CD4-positive, alpha-beta T cell (primary cell): ENCODE data around the gene MYO15B. TPM values are rescaled to one million over a fixed set of nuclear protein-coding genes. Genes with fewer than 3 reads are reported as not detected.

Experiments used
- ATAC-seq: fragments of 200-7000 bp; cut with Tn5 transposase; one replicate; pipeline ENCODE4 v1.10.0; 2022; ENCODE audit warnings: mild to moderate bottlenecking; ENCODE audit not compliant: poor library complexity
- CTCF ChIA-PET: fragments of 350-600 bp; sonication (Branson Sonifier 250); formaldehyde crosslinking; loops from one replicate; lab custom pipeline; 2021; ENCODE audit warnings: antibody characterized with exemption, inconsistent platforms; lab: Charles Lee
- POLR2A ChIA-PET: fragments of 350-600 bp; sonication (Branson Sonifier 250); formaldehyde crosslinking; loops from one replicate; lab custom pipeline; 2021; ENCODE audit warnings: antibody characterized with exemption, inconsistent platforms; lab: Charles Lee
- DNase-seq, 14 experiments: peaks; one replicate each; pipeline ENCODE4 v3.0.0-alpha.2; 2013 to 2020; ENCODE audit warnings: mixed read lengths in 2 of 14
- H3K27ac ChIP-seq, 2 donors: one replicate each; pipeline versions ENCODE4 v1.5.1 to v1.7.0; 2013; ENCODE audit warnings: low read length in 2 of 2, low read depth in 1 of 2, mild to moderate bottlenecking in 1 of 2
- H3K27me3 ChIP-seq, 2 experiments: 1 replicate in 1 of 2; 2 replicates in 1 of 2; pipeline versions ENCODE4 v1.6.1 to v1.7.0; 2013; ENCODE audit warnings: low read length in 2 of 2, control low read depth in 1 of 2, mild to moderate bottlenecking in 1 of 2, moderate library complexity in 1 of 2; ENCODE audit not compliant: insufficient read depth in 2 of 2, control insufficient read depth in 1 of 2
- H3K36me3 ChIP-seq: one replicate; pipeline ENCODE4 v1.6.1; 2013; ENCODE audit warnings: low read length, control low read depth; ENCODE audit not compliant: insufficient read depth
- H3K4me1 ChIP-seq: one replicate; pipeline ENCODE4 v1.6.1; 2013; ENCODE audit warnings: low read length, control low read depth; ENCODE audit not compliant: insufficient read depth
- H3K4me3 ChIP-seq: one replicate; pipeline ENCODE4 v1.5.1; 2013; ENCODE audit warnings: mild to moderate bottlenecking, low read length, moderate library complexity
- H3K9me3 ChIP-seq, 2 experiments: 1 replicate in 1 of 2; 2 replicates in 1 of 2; pipeline versions ENCODE4 v1.6.1 to v1.7.0; 2013; ENCODE audit warnings: low read length in 2 of 2, mild to moderate bottlenecking in 2 of 2, control low read depth in 1 of 2, moderate library complexity in 1 of 2; ENCODE audit not compliant: control insufficient read depth in 1 of 2, insufficient read depth in 1 of 2
- H3K27ac Mint-ChIP-seq: one replicate; pipeline ENCODE4 v1.8.0; 2020; ENCODE audit warnings: mixed read lengths
- H3K27me3 Mint-ChIP-seq: one replicate; pipeline ENCODE4 v1.8.0; 2021; ENCODE audit warnings: mixed read lengths
- H3K36me3 Mint-ChIP-seq: one replicate; pipeline ENCODE4 v1.8.0; 2021; ENCODE audit warnings: low read depth, mixed read lengths
- H3K4me1 Mint-ChIP-seq: one replicate; pipeline ENCODE4 v1.8.0; 2021; ENCODE audit warnings: low read depth, mixed read lengths
- H3K4me3 Mint-ChIP-seq: one replicate; pipeline ENCODE4 v1.8.0; 2020; ENCODE audit warnings: mild to moderate bottlenecking, mixed read lengths
- H3K9me3 Mint-ChIP-seq: one replicate; pipeline ENCODE4 v1.8.0; 2020; ENCODE audit warnings: mixed read lengths
- CTCF ChIP-seq: fragments of 200-600 bp; IDR thresholded peaks from one replicate; pipeline ENCODE4 v1.8.0; 2022; ENCODE audit warnings: antibody characterized with exemption, mild to moderate bottlenecking
- intact Hi-C, 2 experiments: fragments of 100-400 bp; cut with DNase I in 1 of 2; cut with micrococcal nuclease in 1 of 2; formaldehyde crosslinking; loops; one replicate each; pipeline versions ENCODE4 v1.15.1 to v1.9.0; 2023 to 2025; cut with DNase I, micrococcal nuclease
- total RNA-seq, 174 experiments: library from RNA in 2 of 174; stranded (reverse) in 2 of 174; gene quantifications; one replicate each; pipeline ENCODE4 v1.2.3 and lab custom pipeline; 2021 to 2026

The MYO15B gene
- total RNA-seq, 2 experiments from 2014 or later = 202 to 209 TPM

GRCh38 chr17:75617675-75618074 lies 30.1 kb downstream of the MYO15B start:
- H3K27ac ChIP-seq = no peak overlapping the region
- no peaks in the 10 kb centered on the region for H3K27me3 Mint-ChIP-seq
- no peaks in the 10 kb centered on the region for H3K36me3 ChIP-seq
- H3K9me3 Mint-ChIP-seq = no peaks in the 10 kb centered on the region
- TF ChIP-seq CTCF = no peak
- intact Hi-C loops = no loop called here
- ATAC-seq = no peak
- no peak overlapping the region for H3K27ac Mint-ChIP-seq
- H3K27me3 ChIP-seq = no peaks in the 10 kb centered on the region
- no peaks in the 10 kb centered on the region for H3K4me1 Mint-ChIP-seq
- POLR2A ChIA-PET = no interaction called here
- H3K4me3 ChIP-seq = no peak overlapping the region
- no peaks in the 10 kb centered on the region for H3K4me1 ChIP-seq
- DNase-seq = no peak
- CTCF ChIA-PET = interaction anchor here (1.3 kb wide), 1 partner anchor 130 kb away, joined by 3 read pairs; no protein-coding TSS in a partner anchor
- no peak overlapping the region for H3K4me3 Mint-ChIP-seq
- peaks cover 4% of the 10 kb centered on the region for H3K36me3 Mint-ChIP-seq
- no peaks in the 10 kb centered on the region for H3K9me3 ChIP-seq

GRCh38 chr17:75619506-75620431 lies 32.2 kb downstream of the MYO15B start:
- intact Hi-C loops = no loop called here
- Histone ChIP-seq H3K27me3 (no peaks in the 10 kb centered on the region), H3K9me3 (no peaks in the 10 kb centered on the region), H3K27ac (no peak overlapping the region), H3K4me1 (no peaks in the 10 kb centered on the region), H3K4me3 (no peak overlapping the region), H3K36me3 (no peaks in the 10 kb centered on the region)
- Mint-ChIP-seq H3K4me1 (no peaks in the 10 kb centered on the region), H3K36me3 (peaks cover 4% of the 10 kb centered on the region), H3K9me3 (no peaks in the 10 kb centered on the region), H3K27me3 (no peaks in the 10 kb centered on the region), H3K27ac (no peak overlapping the region), H3K4me3 (no peak overlapping the region)
- DNase-seq (peak in 3 of 14 experiments; percentile 12 to 26 (median 14)), ATAC-seq (no peak)
- TF ChIP-seq CTCF = peak; percentile 25
- ChIA-PET CTCF (interaction anchor here (2.1 kb wide), 1 partner anchor 14 kb away, joined by 8 read pairs; the partner anchor contains the start of gene SMIM5), POLR2A (no interaction called here)

- Histone ChIP-seq H3K4me3 (no peak overlapping the region), H3K27ac (no peak overlapping the region), H3K36me3 (no peaks in the 10 kb centered on the region), H3K9me3 (no peaks in the 10 kb centered on the region), H3K27me3 (no peaks in the 10 kb centered on the region), H3K4me1 (no peaks in the 10 kb centered on the region)
- ATAC-seq (no peak), DNase-seq (no peak)
- Mint-ChIP-seq H3K4me3 (no peak overlapping the region), H3K9me3 (no peaks in the 10 kb centered on the region), H3K27ac (no peak overlapping the region), H3K4me1 (no peaks in the 10 kb centered on the region), H3K36me3 (peaks cover 4% of the 10 kb centered on the region), H3K27me3 (no peaks in the 10 kb centered on the region)
- CTCF ChIA-PET = interaction anchor here (2.1 kb wide), 1 partner anchor 12 kb away, joined by 8 read pairs; the partner anchor contains the start of gene SMIM5
- intact Hi-C loops = no loop called here
- POLR2A ChIA-PET = no interaction called here
- no peak for TF ChIP-seq CTCF
Observed at GRCh38 chr17:75621489-75621888, 33.9 kb downstream of the MYO15B start.
